MM.1S (cell line): ENCODE measurements around the gene YIF1A.

Source experiments
- DNase-seq: peaks from one replicate; pipeline ENCODE4 v3.0.0-alpha.2; 2015
- H2AFZ ChIP-seq: fragments of 300-600 bp; sonication (generic); 2 replicates; pipeline ENCODE4 v1.6.0; 2016; ENCODE audit warnings: antibody characterized with exemption, low read length
- H3F3A ChIP-seq: fragments of 300-600 bp; sonication (generic); 2 replicates; pipeline ENCODE4 v1.6.1; 2016; ENCODE audit warnings: mild to moderate bottlenecking, antibody characterized with exemption, low read length, moderate library complexity, mixed read lengths; ENCODE audit not compliant: insufficient read depth
- H3K27ac ChIP-seq: fragments of 300-600 bp; sonication (generic); 2 replicates; pipeline ENCODE4 v1.5.1; 2016; ENCODE audit warnings: mild to moderate bottlenecking, low read length
- H3K27me3 ChIP-seq: fragments of 300-600 bp; sonication (generic); replicated peaks from 2 replicates; pipeline ENCODE4 v1.6.0; 2016; ENCODE audit warnings: low read length; ENCODE audit not compliant: insufficient read depth
- H3K36me3 ChIP-seq: fragments of 300-600 bp; sonication (generic); replicated peaks from 2 replicates; pipeline ENCODE4 v1.6.1; 2016; ENCODE audit warnings: mild to moderate bottlenecking, low read length, mixed read lengths; ENCODE audit not compliant: insufficient read depth
- H3K4me1 ChIP-seq: fragments of 300-600 bp; sonication (generic); 2 replicates; pipeline ENCODE4 v1.6.1; 2016; ENCODE audit warnings: low read length, mixed read lengths
- H3K4me2 ChIP-seq: fragments of 300-600 bp; sonication (generic); 2 replicates; pipeline ENCODE4 v1.6.0; 2016; ENCODE audit warnings: low read depth, low read length
- H3K4me3 ChIP-seq: fragments of 300-600 bp; sonication (generic); 2 replicates; pipeline ENCODE4 v1.5.1; 2016; ENCODE audit warnings: low read length, mixed read lengths
- H3K79me2 ChIP-seq: fragments of 300-600 bp; sonication (generic); 2 replicates; pipeline ENCODE4 v1.6.1; 2016; ENCODE audit warnings: mixed run types, low read length, mixed read lengths
- H3K9ac ChIP-seq: fragments of 300-600 bp; sonication (generic); 2 replicates; pipeline ENCODE4 v1.6.1; 2016; ENCODE audit warnings: low read length, mixed read lengths
- H3K9me2 ChIP-seq: fragments of 300-600 bp; sonication (generic); replicated peaks from 2 replicates; pipeline ENCODE4 v1.6.1; 2016; ENCODE audit warnings: mild to moderate bottlenecking, low read length, mixed read lengths; ENCODE audit not compliant: insufficient read depth
- H3K9me3 ChIP-seq: fragments of 300-600 bp; sonication (generic); replicated peaks from 2 replicates; pipeline ENCODE4 v1.6.1; 2016; ENCODE audit warnings: mild to moderate bottlenecking, low read length, mixed read lengths; ENCODE audit not compliant: insufficient read depth
- H4K20me1 ChIP-seq: fragments of 300-600 bp; sonication (generic); 2 replicates; pipeline ENCODE4 v1.6.1; 2016; ENCODE audit warnings: mild to moderate bottlenecking, low read length, moderate library complexity, mixed read lengths; ENCODE audit not compliant: insufficient read depth
- EZH2 ChIP-seq: fragments of 300-600 bp; sonication (generic); optimal IDR thresholded peaks from 2 replicates; pipeline ENCODE3; 2017; ENCODE audit warnings: low read depth, mild to moderate bottlenecking, antibody characterized with exemption, low read length, mixed read lengths
- EZH2phosphoT487 ChIP-seq: fragments of 300-600 bp; sonication (generic); IDR thresholded peaks from 2 replicates; pipeline ENCODE4 v1.6.1; 2018; ENCODE audit warnings: antibody characterized with exemption, low read length
- TF ChIP-seq, protein P1 (sequence below): fragments of 300-600 bp; sonication (generic); IDR thresholded peaks from 2 replicates; pipeline ENCODE4 v1.5.1; 2016; ENCODE audit warnings: antibody characterized with exemption, low read length, mixed read lengths

The YIF1A gene

DNA sequence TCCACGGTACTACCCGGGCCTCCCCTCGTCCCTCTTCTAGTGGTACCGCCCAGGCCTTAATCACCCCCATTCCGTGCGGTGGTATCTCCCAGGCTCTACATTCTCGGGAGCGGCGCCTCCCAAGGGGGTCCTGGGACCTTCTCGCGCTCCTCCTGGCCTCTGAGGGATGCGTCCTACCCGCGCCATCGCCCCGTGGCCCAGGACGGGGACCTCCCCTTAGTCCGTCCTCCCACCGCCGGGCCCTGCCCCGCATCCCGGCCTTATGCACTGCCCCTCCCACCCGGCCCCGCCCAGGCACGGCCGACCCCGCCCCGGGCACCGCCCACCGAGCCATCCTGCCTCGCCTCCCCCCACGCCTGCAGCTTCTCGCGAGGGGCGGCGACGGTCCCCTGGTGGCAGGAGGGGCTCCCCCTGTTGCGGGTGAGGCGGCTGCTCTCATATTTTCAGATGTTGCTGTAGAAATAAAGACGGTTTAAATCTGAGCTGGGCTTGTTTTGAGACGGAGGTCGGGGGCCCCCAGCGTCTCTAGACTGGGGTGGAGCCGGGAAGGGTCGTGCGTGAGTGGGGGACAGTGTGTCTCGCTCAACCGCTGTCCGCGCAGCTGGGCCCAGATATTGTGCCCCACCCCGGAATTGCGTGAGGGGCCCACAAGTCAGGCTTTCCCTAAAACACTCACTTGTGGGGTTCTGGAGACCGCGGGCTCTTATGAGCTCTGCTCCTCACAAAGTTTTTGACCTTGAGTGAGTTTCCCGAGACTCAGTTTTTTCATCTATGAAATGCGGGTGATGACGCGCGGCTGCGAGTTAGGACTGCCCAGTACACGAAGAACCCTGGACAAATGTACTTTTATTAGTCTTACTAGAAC is 21.3 kb downstream of the YIF1A start:
- no peak for TF ChIP-seq EZH2phosphoT487
- TF ChIP-seq, protein P1, sequence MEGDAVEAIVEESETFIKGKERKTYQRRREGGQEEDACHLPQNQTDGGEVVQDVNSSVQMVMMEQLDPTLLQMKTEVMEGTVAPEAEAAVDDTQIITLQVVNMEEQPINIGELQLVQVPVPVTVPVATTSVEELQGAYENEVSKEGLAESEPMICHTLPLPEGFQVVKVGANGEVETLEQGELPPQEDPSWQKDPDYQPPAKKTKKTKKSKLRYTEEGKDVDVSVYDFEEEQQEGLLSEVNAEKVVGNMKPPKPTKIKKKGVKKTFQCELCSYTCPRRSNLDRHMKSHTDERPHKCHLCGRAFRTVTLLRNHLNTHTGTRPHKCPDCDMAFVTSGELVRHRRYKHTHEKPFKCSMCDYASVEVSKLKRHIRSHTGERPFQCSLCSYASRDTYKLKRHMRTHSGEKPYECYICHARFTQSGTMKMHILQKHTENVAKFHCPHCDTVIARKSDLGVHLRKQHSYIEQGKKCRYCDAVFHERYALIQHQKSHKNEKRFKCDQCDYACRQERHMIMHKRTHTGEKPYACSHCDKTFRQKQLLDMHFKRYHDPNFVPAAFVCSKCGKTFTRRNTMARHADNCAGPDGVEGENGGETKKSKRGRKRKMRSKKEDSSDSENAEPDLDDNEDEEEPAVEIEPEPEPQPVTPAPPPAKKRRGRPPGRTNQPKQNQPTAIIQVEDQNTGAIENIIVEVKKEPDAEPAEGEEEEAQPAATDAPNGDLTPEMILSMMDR: no peak
- TF ChIP-seq EZH2: no peak
- no peaks in the 10 kb centered on the region for H3K9me2 ChIP-seq
- no peaks in the 10 kb centered on the region for H3K9me3 ChIP-seq
- 0 out of 2 replicates have a peak, but pooled peaks cover 2% of the 10 kb centered on the region for H3K36me3 ChIP-seq
- peak overlapping the region; percentile 96 for H3K4me3 ChIP-seq
- H3K27ac ChIP-seq: peak overlapping the region; percentile 78
- H2AFZ ChIP-seq: peak overlapping the region; percentile 28
- peaks cover 11% of the 10 kb centered on the region; the same call in 1 of the 2 replicates for H3K4me1 ChIP-seq
- no peaks in the 10 kb centered on the region for H3K27me3 ChIP-seq
- H3K9ac ChIP-seq: peak overlapping the region; percentile 84
- H4K20me1 ChIP-seq: no peaks in the 10 kb centered on the region
- peak; percentile 76 for DNase-seq
- peaks cover 12% of the 10 kb centered on the region; the same call in 1 of the 2 replicates for H3F3A ChIP-seq
- peak overlapping the region; percentile 94 for H3K4me2 ChIP-seq
- peaks cover 32% of the 10 kb centered on the region for H3K79me2 ChIP-seq

DNA sequence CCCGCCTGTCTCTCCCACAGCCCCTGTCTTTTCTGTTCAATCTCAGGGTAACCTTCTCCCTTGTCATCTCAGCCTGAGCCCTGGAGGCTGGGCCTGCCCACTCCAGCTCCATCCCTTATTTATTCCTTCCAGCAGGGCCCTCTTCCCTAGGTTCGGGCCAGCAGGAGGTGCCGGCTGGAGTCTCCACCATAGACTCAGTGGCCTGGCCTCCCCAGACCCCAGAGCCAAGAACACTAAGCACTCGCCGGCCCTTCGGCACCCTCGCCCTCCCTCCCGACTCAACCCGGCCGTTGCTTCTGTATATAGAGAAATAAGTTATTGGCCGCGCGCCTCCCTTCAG is 21.9 kb downstream of the YIF1A start:
- Histone ChIP-seq H3K4me3 (peak overlapping the region; percentile 96), H3K27me3 (no peaks in the 10 kb centered on the region), H3K4me2 (peak overlapping the region; percentile 94), H4K20me1 (no peaks in the 10 kb centered on the region), H2AFZ (0 out of 2 replicates have a peak overlapping the region, but pooled peaks have one; percentile 2), H3K9me2 (no peaks in the 10 kb centered on the region), H3F3A (peaks cover 12% of the 10 kb centered on the region; the same call in 1 of the 2 replicates), H3K4me1 (peaks cover 11% of the 10 kb centered on the region; the same call in 1 of the 2 replicates), H3K36me3 (no peaks in the 10 kb centered on the region), H3K79me2 (peaks cover 32% of the 10 kb centered on the region), H3K9ac (peak overlapping the region; percentile 37; the same call in 1 of the 2 replicates), H3K27ac (no peak overlapping the region), H3K9me3 (no peaks in the 10 kb centered on the region)
- DNase-seq: no peak
- TF ChIP-seq, protein P1: no peak
- TF ChIP-seq EZH2 (no peak), EZH2phosphoT487 (no peak)

DNA sequence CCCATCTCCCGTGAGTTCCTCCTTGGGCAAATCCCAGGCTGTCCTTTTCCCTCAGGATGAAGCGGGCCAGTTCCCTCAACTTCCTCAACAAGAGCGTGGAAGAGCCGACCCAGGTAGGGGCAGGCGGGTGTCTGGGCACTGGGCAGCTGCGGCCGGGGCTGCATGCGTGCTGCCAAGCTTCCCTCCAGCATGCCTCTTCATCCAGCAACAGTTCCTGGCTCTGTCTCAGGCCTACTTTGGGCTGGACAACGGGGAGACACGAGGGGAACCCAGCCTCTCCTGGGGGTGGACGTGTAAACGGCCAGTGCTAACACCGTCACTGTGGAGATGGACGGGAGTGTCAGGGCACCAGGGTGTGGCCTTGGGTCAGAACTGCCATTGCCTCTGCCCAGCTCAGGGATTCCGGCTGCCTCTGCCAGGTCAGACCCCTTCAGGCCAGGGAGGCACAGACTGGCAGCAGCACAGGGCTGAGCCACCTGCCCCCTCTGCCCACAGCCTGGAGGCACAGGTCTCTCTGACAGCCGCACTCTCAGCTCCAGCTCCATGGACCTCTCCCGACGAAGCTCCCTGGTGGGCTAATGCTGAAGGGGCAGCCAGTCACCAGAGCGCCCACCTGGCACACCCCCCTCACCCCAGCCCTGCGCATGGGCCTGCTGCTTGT is 22.4 kb downstream of the YIF1A start:
- Histone ChIP-seq H3K9me2 (no peaks in the 10 kb centered on the region), H3K4me3 (no peak overlapping the region), H3K36me3 (no peaks in the 10 kb centered on the region), H3K27me3 (no peaks in the 10 kb centered on the region), H3K9ac (no peak overlapping the region; the same call in 1 of the 2 replicates), H3F3A (peaks cover 12% of the 10 kb centered on the region; the same call in 1 of the 2 replicates), H4K20me1 (no peaks in the 10 kb centered on the region), H2AFZ (no peak overlapping the region), H3K4me2 (peak overlapping the region; percentile 94; the same call in 1 of the 2 replicates), H3K27ac (no peak overlapping the region), H3K4me1 (peaks cover 11% of the 10 kb centered on the region; the same call in 1 of the 2 replicates), H3K79me2 (peaks cover 27% of the 10 kb centered on the region), H3K9me3 (no peaks in the 10 kb centered on the region)
- no peak for DNase-seq
- no peak for TF ChIP-seq EZH2phosphoT487
- TF ChIP-seq, protein P1: no peak
- no peak for TF ChIP-seq EZH2
